KBM-7 (cell line): Measurements from ENCODE around the gene CYP27B1.
"Not testable (repeated sequence)": the region's sequence is repeated elsewhere in the genome, so short reads cannot be mapped to it uniquely, and the experiment has no call there.

Source experiments
- DNase-seq: peaks from one replicate; pipeline ENCODE4 v3.0.0-alpha.2; 2015
- in situ Hi-C: fragments of 300-500 bp; cut with MboI; formaldehyde crosslinking; loops from 2 replicates; pipeline ENCODE4 v1.14.3; 2020; ENCODE audit warnings: low sequenced_read_pairs, low pct_unique_long_range_greater_than_20kb, mixed read lengths

Gene CYP27B1

DNA sequence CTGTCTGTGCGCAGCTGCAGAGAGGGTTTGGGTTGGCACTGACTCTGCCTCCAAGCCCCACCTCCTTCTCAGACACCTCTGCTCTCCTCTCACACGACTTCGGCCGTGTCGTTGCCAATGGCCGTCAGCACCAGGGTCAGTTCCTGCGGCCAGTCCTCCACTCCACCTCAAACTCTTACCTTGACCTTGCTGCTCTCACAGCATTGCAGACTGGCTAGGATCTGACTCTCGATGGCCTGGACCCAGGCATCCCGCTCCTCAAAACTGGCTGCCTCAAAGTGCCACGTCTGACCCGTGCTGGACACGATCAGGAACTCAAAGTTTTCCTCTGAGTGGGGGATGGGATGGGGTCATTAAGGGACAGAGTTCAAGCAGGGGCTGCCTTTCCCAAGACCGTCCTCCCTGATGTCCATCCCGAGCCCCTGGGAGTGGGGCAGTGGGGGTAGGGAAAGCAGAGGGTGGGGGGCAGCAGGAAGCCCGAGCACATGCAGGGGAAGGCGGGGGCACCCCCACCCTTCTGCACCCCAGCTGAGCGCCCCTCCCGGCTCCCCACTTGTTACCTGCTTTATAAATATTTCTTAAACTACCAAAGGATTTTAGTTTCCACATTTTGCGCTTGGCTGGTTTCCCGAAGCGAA, 39.0 kb downstream of the CYP27B1 start:
- in situ Hi-C loops = no loop called here
- no peak for DNase-seq

GRCh38 chr12:57726884-57727757, 39.8 kb downstream of the CYP27B1 start:
- in situ Hi-C loops = no loop called here
- no peak for DNase-seq

DNA sequence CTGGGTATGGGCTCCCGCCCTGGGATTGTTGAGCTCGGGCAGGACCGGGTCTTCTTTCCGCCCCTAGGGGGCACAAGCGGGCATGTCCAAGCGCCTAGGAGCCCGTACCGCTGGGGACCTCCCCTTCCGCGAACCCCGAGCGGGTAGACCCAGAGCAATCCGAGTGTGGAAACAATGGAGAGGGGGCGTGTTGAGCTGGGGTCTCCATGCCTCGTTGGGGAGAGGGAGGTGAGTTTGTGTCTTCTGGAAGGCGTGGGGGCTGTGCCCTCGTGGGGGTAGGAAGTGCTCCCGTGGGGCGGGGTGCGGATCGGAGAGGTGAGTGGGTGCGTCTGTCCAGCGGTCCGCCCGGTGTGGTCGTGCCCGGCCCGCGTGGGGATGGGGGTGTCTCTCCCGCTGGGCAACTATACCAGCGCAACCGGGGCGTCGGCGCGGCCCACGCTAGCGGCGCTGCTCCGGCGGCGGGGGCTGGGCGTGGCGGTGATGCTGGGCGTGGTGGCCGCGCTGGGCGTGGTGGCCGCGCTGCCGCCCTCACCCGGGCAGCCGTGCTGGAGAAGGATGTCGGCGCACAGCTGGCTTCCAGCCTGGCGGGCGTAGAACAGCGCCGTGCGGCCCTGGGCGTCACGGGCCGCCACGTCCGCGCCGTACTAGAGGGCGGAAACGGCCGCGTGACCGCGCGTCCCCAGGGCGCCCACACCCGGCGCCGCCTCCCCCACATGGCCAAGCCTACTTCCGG, 40.6 kb downstream of the CYP27B1 start:
- DNase-seq = no peak
- in situ Hi-C loops = no loop called here

DNA sequence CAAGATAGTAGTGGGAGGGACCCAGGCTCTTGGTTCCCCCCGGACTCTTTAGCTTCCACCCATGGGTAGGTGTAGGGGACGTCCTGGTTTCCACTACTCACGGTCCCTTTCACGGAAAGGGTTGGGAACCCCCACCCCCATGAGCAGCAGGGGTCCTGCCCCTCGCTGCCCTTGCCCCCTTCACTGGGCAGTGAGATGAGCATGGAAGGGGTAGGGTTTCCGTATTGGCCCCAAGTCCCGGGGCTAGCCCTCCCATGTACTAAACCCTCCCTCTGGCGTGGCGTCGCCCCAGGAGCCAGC, 41.1 kb downstream of the CYP27B1 start:
- no peak for DNase-seq

DNA sequence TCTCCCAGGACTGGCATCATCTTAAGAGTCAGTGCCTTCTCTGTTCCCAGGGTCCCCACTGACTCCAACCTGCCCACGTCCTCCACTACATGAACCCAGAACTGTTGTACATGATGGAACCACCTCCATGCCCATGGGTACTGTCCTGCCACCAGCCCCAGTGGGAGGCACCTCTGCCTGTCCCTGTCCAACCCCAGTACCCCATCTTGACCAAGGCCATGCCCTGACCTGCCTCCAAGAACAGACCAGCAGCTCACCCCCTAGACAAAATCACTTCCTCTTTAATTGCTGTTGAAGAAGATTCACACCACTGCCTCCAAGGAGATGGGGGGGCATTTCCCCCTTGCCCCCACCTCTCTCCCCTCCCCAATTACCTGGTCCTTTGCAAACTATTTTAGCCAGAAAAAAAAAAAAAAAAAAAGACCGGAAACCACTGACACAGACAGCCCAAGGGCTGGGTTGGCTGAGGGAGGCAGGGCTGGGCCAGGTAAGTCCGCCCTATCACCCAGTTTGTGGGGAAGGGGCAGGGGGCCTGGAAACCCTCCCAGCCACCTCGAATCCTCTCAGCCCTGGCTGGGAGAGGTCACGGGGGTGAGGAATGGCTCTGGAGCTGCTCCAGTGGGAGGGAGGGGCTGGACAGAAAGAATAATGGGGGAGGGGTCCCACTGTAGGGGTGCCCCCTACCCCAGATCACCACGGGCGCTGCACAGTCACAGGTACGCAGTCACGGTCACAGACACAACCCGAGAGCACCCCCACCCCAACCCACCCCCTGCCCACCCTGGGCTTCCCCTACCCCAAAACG, 41.7 kb downstream of the CYP27B1 start:
- in situ Hi-C loops = no loop called here
- no peak for DNase-seq

More for the DNA sequence above, 41.1 kb downstream of the CYP27B1 start:
- in situ Hi-C loops = no loop called here

- in situ Hi-C loops = no loop called here
- DNase-seq = no peak
Measured at GRCh38 chr12:57724003-57724935, 42.6 kb downstream of the CYP27B1 start.

- no peak for DNase-seq
- in situ Hi-C loops = no loop called here
Measured at GRCh38 chr12:57723630-57723962, 43.3 kb downstream of the CYP27B1 start.

GRCh38 chr12:57722716-57723629, 43.9 kb downstream of the CYP27B1 start:
- in situ Hi-C loops = no loop called here

GRCh38 chr12:57721846-57722608, 44.9 kb downstream of the CYP27B1 start:
- in situ Hi-C loops, DNase-seq: not testable (repeated sequence)

More at GRCh38 chr12:57722716-57723629, 43.9 kb downstream of the CYP27B1 start:
- DNase-seq = no peak

GRCh38 chr12:57720606-57721595, 46.0 kb downstream of the CYP27B1 start:
- DNase-seq = no peak
- in situ Hi-C loops = no loop called here

GRCh38 chr12:57719777-57720605, 46.9 kb downstream of the CYP27B1 start:
- DNase-seq = no peak
- in situ Hi-C loops = no loop called here

DNA sequence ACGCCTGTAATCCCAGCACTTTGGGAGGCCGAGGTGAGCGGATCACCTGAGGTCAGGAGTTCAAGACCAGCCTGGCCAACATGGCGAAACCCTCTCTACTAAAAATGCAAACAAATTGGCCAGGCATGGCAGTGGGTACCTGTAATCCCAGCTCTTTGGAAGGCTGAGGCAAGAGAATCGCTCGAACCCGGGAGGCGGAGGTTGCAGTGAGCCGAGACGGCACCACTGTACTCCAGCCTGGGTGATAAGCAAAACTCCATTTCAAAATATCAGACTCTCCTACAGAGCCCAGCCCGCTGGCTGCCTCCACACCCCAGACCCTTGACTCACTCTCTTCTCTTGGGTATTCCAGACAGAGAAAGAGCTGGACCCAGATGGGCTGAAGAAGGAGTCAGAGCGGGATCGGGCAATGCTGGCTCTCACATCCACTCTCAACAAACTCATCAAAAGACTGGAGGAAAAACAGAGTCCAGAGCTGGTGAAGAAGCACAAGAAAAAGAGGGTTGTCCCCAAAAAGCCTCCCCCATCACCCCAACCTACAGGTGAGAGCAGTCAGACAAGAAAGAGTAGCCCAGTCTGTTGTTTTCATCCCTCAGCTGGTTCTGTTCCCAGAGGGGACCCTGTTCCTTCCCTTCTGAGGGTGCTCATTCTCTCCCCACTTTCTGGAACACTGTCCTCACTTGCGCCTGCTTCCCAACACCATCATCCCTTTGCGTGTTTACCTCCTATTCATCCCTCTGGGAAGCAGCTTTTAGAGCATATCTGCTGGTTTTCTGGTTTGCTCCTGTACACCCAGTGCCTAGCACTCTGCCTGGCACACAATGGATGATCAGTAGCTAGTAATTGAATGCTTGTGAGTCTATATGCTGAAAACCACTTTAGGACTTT, 48.0 kb downstream of the CYP27B1 start:
- DNase-seq = no peak
- in situ Hi-C loops = no loop called here

DNA sequence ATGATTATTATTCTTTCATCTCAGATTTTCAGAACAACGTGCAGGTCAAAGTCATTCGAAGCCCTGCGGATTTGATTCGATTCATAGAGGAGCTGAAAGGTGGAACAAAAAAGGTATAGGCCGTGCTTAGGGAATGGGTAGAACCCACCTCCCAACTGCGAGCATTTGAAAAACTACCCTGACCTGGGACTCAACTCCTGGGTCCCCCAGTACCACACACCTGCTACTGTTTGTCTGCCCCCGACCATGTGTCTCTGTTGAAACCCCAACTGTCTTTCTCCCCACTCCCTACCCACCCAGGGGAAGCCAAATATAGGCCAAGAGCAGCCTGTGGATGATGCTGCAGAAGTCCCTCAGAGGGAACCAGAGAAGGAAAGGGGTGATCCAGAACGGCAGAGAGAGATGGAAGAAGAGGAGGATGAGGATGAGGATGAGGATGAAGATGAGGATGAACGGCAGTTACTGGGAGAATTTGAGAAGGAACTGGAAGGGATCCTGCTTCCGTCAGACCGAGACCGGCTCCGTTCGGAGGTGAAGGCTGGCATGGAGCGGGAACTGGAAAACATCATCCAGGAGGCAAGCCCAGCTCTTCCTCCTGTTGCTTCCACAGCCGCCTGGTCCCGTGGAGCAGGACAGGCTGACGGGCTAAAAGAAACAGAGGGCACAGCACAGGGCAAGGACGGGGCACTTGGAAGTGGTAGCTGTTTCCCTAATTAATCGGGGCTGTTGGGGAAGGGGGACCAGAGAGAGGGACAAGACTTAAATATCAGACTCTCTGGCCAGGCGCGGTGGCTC, 48.8 kb downstream of the CYP27B1 start:
- DNase-seq = no peak
- in situ Hi-C loops = no loop called here
